ENCODE data around the gene CTTNBP2. TPM values are rescaled to one million over a fixed set of nuclear protein-coding genes. Genes with fewer than 3 reads are reported as not detected.
A peak's percentile ranks its signal among the peaks of the same experiment; 100 is the strongest.
"Not testable (repeated sequence)": the region's sequence is repeated elsewhere in the genome, so short reads cannot be mapped to it uniquely, and the experiment has no call there.

Gene CTTNBP2
- total RNA-seq, 1 experiment from 2014 or later = 0.16 TPM

DNA sequence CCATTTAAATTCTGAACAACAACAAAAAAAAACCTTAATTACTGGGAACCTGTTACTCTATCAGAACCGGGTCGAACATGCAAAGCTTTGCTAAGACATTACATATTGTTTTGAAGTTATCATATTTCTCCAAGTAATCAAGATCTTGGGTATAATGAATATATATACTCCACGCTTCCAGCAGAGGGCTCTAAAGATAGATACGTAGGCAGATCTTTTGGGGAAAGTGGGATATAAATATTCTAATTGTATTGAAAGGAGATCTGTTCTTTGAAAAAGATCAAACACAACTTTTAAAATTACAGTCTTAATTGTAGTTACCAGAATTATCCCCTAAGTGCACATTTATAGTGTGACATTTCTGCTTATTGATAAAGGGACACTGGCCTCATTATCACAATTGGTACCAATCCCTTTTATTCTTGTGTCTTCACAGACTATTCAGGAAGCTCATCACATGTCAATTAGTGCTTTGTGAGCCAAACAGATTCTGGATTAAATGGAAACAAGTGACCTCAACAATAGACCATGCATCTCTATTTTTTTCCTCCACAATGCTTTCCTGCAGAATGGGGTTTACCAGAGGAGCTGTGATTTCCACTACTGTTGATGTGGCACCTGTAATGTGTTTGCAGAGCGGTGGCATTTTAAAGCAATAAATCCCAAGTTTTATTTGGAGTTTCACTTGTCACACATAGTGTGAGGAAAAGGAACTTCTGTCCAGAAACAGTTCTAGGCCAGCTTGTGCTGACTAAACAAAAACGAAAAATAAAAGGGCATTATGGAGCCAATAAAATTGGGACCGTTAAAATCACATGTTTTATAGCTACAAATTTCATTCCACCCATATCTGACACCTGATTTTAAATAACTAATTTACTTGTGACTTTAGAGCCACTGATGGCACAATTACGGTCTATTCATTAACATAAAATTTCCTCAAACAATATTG lies 122.4 kb downstream of the CTTNBP2 start:
- Histone ChIP-seq H3K9me3 (no peaks in the 10 kb centered on the region), H3K36me3 (no peaks in the 10 kb centered on the region), H3K27me3 (no peaks in the 10 kb centered on the region), H3K4me3 (no peak overlapping the region)
- no peak for DNase-seq

DNA sequence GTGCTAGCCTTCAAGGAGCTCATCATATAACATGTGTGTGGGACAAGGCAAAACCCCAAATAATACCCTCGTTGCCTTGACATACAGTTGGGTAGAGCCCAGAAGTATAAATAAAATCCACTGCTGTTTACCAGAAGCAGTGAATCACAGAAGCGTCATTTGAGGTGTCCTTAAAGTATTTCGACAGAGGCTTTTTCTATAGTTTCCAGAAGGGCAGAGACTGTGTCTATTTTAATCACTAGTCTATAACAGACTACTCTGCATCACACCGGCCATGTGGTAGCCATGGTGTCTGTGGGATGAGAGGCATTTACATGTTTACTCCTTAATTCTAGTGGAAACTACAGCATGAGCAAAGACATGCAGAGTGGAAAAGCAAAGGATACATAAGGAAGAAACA lies 131.3 kb downstream of the CTTNBP2 start:
- no peak overlapping the region for H3K4me3 ChIP-seq
- DNase-seq = no peak
- no peaks in the 10 kb centered on the region for H3K9me3 ChIP-seq
- no peaks in the 10 kb centered on the region for H3K36me3 ChIP-seq
- no peaks in the 10 kb centered on the region for H3K27me3 ChIP-seq

DNA sequence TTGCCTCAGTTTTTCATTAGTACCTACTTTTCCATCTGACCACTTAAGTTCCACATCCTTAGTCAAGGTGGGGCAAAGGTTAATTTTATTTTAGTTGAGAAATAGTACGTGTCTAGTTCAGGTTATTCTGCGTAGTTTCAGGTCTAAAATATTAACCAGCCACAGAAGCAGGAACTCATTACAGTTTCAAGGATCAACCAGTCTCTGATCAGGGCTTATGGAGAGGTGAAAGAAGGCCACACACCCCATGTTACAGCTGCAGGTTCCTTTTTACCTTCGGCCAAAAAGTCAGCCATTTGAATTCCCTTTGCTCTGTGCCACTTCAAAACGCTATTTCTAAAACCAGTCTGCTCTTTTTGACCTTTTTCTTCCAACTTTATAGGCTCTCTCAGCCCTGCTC lies 134.2 kb downstream of the CTTNBP2 start:
- Histone ChIP-seq H3K9me3 (no peaks in the 10 kb centered on the region), H3K36me3 (no peaks in the 10 kb centered on the region), H3K4me3 (no peak overlapping the region), H3K27me3 (no peaks in the 10 kb centered on the region)
- no peak for DNase-seq

DNA sequence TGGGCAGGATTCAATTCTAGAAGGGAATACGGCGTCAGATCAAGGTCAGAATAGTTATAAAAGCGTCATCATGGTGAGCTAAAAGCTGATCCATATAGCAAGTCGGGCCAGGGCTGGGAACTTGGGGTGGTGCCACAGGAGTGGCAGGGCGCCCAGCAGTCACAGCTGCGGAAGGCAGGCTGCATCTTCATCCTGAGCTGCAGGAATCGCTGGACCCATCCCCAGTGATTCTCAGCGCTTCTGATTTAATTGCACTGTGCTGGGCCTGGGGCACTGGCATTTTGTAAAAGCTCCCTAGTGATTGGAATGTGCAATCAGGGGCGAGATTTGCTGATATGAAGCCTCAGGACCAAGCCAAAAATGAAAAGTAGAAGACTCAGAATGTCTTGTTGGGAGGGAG lies 135.3 kb downstream of the CTTNBP2 start:
- no peaks in the 10 kb centered on the region for H3K9me3 ChIP-seq
- no peaks in the 10 kb centered on the region for H3K36me3 ChIP-seq
- H3K27me3 ChIP-seq = no peaks in the 10 kb centered on the region
- H3K4me3 ChIP-seq = no peak overlapping the region
- no peak for DNase-seq

DNA sequence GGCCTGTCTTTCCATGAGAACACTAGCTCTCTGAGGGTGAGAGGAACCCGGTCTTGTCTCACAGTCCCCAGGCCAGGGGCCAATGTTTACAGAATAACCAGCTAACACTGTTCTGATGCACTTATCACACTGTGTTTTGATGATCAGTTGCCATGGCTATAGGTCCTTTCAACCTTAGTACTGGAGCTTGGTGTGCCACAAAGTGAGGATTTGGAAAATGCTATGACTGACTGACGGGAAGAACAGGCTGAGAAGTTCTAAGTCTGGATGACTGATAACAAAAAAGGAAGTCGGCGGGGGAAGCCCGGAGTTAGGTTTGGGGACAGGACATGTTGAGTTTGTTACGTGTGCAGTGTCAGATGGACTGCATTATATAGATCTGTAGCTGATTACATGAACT lies 141.8 kb downstream of the CTTNBP2 start:
- Histone ChIP-seq H3K9me3 (no peaks in the 10 kb centered on the region), H3K27me3 (no peaks in the 10 kb centered on the region), H3K4me3 (no peak overlapping the region), H3K36me3 (no peaks in the 10 kb centered on the region)
- DNase-seq = no peak

DNA sequence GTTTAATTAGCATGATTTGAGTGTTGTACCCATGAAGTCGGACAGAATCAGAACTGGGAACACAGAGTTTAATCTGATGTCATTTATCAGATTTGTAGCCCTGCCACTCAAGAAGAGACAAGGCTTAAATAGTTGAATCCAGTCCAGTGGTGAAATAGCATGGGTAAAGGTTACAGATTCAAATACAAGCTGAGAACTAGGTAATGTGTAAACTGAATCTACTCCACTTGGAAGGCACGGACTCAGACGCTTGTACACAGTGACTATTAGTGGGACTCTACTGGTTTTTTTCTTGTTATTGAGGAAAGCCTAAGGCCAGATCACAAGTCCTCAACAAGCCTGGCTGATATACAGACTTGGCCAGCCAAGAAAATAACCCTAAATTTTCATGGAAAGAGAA lies 142.9 kb downstream of the CTTNBP2 start:
- no peaks in the 10 kb centered on the region for H3K36me3 ChIP-seq
- H3K9me3 ChIP-seq = no peaks in the 10 kb centered on the region
- DNase-seq = no peak
- H3K27me3 ChIP-seq = no peaks in the 10 kb centered on the region
- H3K4me3 ChIP-seq = no peak overlapping the region

DNA sequence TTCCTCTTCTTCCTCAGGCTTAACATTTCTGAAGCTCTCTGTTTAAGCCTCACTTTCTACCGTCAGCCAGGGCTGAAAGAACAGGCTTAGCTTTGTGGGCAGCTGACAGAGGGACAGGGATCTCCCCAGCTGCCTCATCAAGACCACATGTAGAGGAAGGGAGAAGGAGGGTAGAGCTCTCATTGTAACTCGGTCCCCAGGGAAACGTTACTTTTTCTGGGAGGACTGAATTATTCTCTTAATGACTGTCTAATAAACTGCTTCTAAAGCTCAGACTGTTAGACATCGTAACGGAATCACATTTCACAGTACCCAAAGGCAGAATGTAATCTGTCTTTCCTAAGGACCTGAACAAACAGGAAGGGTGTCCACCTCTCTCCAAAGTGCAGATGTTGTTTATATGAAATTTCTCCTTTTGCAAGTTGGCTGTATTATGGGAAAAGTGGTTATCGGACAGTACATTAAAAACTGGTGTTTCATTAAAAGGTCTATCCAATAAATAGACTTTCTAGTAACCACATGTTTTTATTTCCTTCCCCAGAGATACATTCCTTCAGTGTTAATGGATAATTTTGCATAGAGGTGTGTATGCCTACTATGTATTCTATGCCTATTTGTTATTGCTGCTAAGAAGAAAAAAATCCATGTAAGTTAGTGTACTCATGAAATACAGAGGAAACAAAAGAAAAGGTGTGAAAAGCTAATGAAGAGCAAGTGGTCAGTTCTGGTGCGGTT lies 144.2 kb downstream of the CTTNBP2 start:
- Histone ChIP-seq H3K9me3 (no peaks in the 10 kb centered on the region), H3K4me3 (no peak overlapping the region), H3K36me3 (no peaks in the 10 kb centered on the region), H3K27me3 (no peaks in the 10 kb centered on the region)
- DNase-seq = no peak

DNA sequence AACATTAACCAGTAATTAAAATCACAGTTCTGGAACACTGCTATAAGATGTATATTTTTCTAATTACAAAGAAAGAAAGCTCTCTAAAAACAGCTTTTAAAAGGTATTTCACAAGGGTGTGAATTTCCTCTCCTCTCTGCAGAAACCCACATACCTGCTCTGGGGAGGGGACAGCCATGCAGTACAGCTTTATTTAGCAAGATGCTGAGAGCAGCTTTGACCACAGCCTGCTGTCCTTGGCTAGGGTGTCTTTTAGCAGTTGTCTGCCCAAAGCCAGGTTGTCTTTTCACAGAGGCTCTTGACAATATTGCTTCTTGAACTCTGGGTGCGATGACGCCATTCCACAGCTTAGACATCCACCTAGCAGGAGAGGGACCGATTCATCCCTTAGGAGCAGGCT lies 148.3 kb downstream of the CTTNBP2 start:
- H3K9me3 ChIP-seq = no peaks in the 10 kb centered on the region
- H3K27me3 ChIP-seq = no peaks in the 10 kb centered on the region
- DNase-seq = no peak
- no peaks in the 10 kb centered on the region for H3K36me3 ChIP-seq
- H3K4me3 ChIP-seq = no peak overlapping the region

DNA sequence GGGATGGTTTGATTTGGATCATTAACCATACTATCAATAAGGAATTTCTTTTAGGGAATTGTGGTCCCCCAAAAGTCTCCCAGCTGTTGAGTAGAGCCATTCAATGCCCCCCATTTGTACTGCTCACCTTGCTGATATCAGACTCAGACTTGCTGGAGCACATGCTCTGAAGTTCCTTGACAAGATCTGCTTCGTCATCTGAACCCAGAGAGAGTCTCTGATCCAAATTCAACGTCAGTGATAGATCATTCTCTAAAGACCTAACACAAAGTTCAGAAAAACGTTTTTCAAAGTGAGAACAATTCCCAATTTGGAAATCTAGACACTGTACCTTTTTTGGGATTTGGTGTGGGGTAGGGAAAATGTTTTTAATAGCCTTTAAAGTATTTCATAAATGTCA lies 153.9 kb downstream of the CTTNBP2 start:
- no peaks in the 10 kb centered on the region for H3K36me3 ChIP-seq
- H3K9me3 ChIP-seq = no peaks in the 10 kb centered on the region
- H3K27me3 ChIP-seq = no peaks in the 10 kb centered on the region
- DNase-seq = no peak
- no peak overlapping the region for H3K4me3 ChIP-seq

DNA sequence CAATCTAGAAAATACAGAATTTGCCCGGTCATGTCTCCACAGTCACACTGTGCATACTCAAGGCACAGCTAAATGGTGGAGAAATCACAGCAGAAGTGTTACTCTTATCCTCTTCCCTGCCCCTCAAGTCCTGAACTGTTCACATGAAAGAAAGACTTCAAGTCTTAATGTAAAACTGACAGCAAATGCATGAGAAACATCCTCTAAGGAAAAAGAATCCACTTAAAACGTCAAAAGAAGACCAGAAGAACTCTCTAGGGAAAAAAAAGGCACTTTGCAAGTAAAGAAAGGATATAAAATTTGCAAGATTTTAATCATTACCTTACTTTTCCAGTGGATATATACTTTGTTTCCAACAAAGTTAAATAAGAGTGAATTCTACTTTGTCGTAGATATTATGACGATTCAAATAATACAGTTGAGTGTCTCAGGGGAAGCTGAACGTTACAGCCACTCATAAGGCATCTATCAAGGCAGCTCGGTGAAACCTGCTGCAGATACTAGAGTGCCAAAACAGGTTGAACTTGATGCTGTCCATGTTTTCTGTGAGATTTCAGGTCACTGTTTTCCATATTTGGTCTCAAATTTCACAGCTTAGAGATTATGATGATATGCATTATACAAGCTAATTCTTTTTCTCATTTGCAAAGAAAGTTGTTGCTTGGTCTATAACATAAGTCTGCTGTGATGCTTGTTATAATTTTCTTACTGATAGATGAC lies 155.0 kb downstream of the CTTNBP2 start:
- Histone ChIP-seq H3K9me3 (no peaks in the 10 kb centered on the region), H3K4me3 (no peak overlapping the region), H3K36me3 (no peaks in the 10 kb centered on the region), H3K27me3 (no peaks in the 10 kb centered on the region)
- DNase-seq = no peak

DNA sequence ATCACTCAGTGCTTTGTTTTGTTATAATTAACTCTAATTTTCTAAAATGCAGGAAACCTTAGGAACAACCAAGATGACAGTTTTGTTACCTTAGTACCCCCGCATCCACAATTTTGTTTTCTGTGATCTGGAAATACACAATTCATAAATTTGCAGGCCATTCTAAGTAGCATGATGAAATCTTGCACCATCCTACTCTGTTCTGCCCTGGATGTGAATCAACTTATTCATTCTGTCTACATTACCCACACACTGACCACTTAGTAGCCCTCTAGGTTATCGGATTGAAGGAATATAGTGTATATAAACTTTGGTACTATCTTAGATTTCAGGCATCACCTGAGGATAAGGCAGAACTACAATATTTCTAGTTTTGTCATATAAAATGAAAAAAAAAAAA lies 155.9 kb downstream of the CTTNBP2 start:
- Histone ChIP-seq H3K36me3 (no peaks in the 10 kb centered on the region), H3K27me3 (no peaks in the 10 kb centered on the region), H3K9me3 (no peaks in the 10 kb centered on the region), H3K4me3 (no peak overlapping the region)
- no peak for DNase-seq

DNA sequence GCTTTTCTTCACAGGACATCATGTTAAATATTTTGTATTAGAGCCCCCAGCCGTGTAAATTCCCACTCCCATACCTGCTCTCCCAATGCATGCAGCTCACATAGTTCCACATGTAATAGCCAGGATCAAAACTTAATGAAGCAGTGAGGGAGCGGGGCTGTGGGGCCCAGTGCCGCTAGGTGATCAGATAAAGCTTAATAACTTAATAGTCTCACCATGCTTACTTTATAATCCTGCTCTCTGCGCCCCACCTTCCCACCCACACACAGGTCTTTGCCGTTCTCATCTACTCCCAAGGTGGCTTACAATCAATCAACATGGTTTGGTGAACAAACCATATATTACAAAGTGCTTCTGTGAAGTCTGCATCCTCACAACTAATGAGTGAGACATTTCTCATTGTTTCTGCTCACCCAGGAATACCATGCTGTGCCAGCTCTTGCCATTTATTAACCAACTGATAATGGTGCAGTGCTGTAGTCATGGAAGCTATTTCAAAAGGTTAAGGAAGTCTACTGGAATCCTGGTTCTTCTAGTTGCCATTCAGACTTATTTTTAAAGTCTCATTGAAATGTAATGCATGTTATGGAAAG lies 156.4 kb downstream of the CTTNBP2 start:
- Histone ChIP-seq H3K36me3 (no peaks in the 10 kb centered on the region), H3K9me3 (no peaks in the 10 kb centered on the region), H3K4me3 (no peak overlapping the region), H3K27me3 (no peaks in the 10 kb centered on the region)
- no peak for DNase-seq

DNA sequence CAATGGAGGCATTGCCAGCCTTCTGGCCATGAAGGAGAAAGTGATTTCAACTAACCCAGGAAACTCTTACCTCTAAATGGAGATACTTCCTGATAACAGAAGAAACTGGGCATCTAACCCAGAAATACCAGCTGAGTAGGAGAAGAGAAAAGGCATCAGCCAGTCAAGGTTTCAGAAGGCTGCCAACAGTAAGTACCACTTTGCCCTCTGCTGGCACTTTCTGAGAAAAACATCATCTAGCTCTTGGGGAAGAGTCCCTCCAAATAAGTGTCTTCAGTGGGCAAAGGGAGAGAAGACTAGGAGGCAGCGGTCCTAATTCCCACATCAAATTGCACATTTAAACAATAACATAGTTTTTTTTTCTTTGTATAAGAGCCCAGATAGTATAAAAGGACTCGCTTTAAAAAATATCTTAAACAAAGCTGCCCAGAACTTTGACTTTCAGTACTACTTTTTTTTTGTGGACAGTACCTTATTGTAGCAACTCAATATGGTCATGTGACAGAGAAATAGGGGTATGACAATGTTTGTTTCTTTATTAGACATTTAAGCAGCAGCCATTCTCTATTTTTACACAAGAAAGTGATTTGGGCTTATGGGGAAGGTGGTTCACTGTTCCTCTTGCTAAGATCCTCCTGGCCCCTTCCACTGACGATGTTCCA lies 157.3 kb downstream of the CTTNBP2 start:
- no peaks in the 10 kb centered on the region for H3K36me3 ChIP-seq
- DNase-seq = peak; percentile 3
- H3K27me3 ChIP-seq = no peaks in the 10 kb centered on the region
- no peak overlapping the region for H3K4me3 ChIP-seq
- no peaks in the 10 kb centered on the region for H3K9me3 ChIP-seq

DNA sequence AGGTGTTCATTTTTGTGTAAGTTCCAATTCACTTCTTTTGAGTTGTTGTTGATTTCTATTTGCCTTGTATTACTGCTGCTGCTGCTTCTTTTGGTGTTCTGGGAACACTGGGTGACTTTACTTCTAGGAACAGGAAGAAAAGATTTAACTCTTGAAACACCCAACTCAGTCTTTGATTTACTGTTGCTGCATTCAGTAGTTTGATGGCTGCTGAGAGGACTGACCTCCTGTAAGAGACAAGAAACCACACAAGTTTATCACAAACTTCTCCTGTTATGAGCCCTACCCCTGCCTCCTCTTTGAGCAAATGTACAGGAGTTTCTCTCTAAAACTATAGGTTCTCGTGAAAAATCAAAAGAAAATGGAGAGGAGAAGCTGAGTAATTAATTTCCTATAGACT lies 161.7 kb downstream of the CTTNBP2 start:
- Histone ChIP-seq H3K9me3 (no peaks in the 10 kb centered on the region), H3K36me3 (no peaks in the 10 kb centered on the region), H3K4me3 (no peak overlapping the region), H3K27me3 (no peaks in the 10 kb centered on the region)
- DNase-seq = no peak

DNA sequence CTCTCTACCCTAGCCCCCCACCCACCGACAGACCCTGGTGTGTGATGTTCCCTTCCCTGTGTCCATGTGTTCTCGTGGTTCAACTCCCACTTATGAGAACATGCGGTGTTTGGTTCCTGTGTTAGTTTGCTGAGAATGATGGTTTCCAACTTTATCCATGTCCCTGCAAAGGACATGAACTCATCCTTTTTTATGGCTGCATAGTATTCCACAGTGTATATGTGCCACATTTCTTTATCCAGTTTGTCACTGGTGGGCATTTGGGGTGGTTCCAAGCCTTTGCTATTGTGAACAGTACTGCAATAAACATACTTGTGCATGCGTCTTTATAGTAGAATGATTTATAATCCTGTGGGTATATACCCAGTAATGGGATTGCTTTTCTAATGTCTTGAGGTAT lies 165.1 kb downstream of the CTTNBP2 start:
- not testable (repeated sequence) for H3K9me3 ChIP-seq, H3K27me3 ChIP-seq, H3K4me3 ChIP-seq, DNase-seq, H3K36me3 ChIP-seq

DNA sequence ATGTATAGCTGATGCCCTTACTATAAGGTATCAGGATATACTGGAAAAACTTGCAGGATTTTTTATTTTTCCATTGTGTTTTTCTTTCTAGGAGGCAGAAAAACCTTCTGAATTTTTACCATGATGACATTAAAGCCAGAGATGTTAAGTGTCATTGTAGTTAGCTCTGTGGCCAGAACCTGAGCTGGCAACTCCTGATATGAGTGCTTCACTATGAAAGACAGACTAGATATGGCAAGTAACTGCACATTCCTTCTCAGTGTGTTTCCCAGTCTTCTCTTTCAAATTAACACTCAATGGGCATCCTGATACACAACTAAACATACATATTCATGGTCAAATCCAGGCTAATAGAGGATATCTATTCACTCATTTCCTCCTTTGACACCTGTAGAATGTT lies 166.2 kb downstream of the CTTNBP2 start:
- H3K4me3 ChIP-seq = no peak overlapping the region
- no peaks in the 10 kb centered on the region for H3K9me3 ChIP-seq
- H3K36me3 ChIP-seq = no peaks in the 10 kb centered on the region

More for the DNA sequence above, 166.2 kb downstream of the CTTNBP2 start:
- H3K27me3 ChIP-seq = no peaks in the 10 kb centered on the region
- DNase-seq = no peak

All from MG63 (cell line).